ENCODE results near the gene SYP.
A peak's percentile ranks its signal among the peaks of the same experiment; 100 is the strongest.

The SYP gene

GRCh38 chrX:49237060-49237459, 37.1 kb upstream of the SYP start:
- H3K36me3 ChIP-seq (ENCODE audit: control insufficient read depth, insufficient read depth, low read length), result no peaks in the 10 kb centered on the region
- H3K27me3 ChIP-seq (ENCODE audit: control insufficient read depth, insufficient read depth, low read length), result no peaks in the 10 kb centered on the region
- H3K4me1 ChIP-seq (ENCODE audit: control insufficient read depth, insufficient read depth, low read length), result no peaks in the 10 kb centered on the region
- no peak overlapping the region for H3K9ac ChIP-seq (ENCODE audit: low read length)
- H3K27ac ChIP-seq (ENCODE audit: low read depth, low read length), result no peak overlapping the region
- H3K4me3 ChIP-seq (ENCODE audit: low read depth, low read length), result no peak overlapping the region
- H3K9me3 ChIP-seq (ENCODE audit: control insufficient read depth, insufficient read depth, low read depth, low read length), result peaks cover 4% of the 10 kb centered on the region; the same call in 1 of the 2 replicates

GRCh38 chrX:49233887-49234555, 34.0 kb upstream of the SYP start:
- no peaks in the 10 kb centered on the region for H3K36me3 ChIP-seq (ENCODE audit: control insufficient read depth, insufficient read depth, low read length)
- H3K4me3 ChIP-seq (ENCODE audit: low read depth, low read length), result no peak overlapping the region
- H3K27ac ChIP-seq (ENCODE audit: low read depth, low read length), result no peak overlapping the region
- H3K9me3 ChIP-seq (ENCODE audit: control insufficient read depth, insufficient read depth, low read depth, low read length), result peaks cover 4% of the 10 kb centered on the region; the same call in 1 of the 2 replicates
- H3K4me1 ChIP-seq (ENCODE audit: control insufficient read depth, insufficient read depth, low read length), result peaks cover 4% of the 10 kb centered on the region; the same call in 1 of the 2 replicates
- H3K9ac ChIP-seq (ENCODE audit: low read length), result no peak overlapping the region
- no peaks in the 10 kb centered on the region for H3K27me3 ChIP-seq (ENCODE audit: control insufficient read depth, insufficient read depth, low read length)

GRCh38 chrX:49233176-49233575, 33.2 kb upstream of the SYP start, which contains the start of gene CACNA1F:
Gene CACNA1F (minus strand): TSS chrX:49233340. CDS start chrX:49233309, 31 bp downstream.
- Histone ChIP-seq H3K9me3 (ENCODE audit: control insufficient read depth, insufficient read depth, low read depth, low read length) (peaks cover 4% of the 10 kb centered on the region; the same call in 1 of the 2 replicates), H3K9ac (ENCODE audit: low read length) (no peak within 1 kb of the TSS), H3K36me3 (ENCODE audit: control insufficient read depth, insufficient read depth, low read length) (no peaks in the 10 kb centered on the region), H3K27me3 (ENCODE audit: control insufficient read depth, insufficient read depth, low read length) (no peaks in the 10 kb centered on the region), H3K4me3 (ENCODE audit: low read depth, low read length) (no peak within 1 kb of the TSS), H3K27ac (ENCODE audit: low read depth, low read length) (no peak within 1 kb of the TSS), H3K4me1 (ENCODE audit: control insufficient read depth, insufficient read depth, low read length) (peaks cover 4% of the 10 kb centered on the region; the same call in 1 of the 2 replicates)

GRCh38 chrX:49232525-49232924, 32.5 kb upstream of the SYP start:
- no peak overlapping the region for H3K9ac ChIP-seq (ENCODE audit: low read length)
- no peak overlapping the region for H3K4me3 ChIP-seq (ENCODE audit: low read depth, low read length)
- H3K36me3 ChIP-seq (ENCODE audit: control insufficient read depth, insufficient read depth, low read length), result no peaks in the 10 kb centered on the region
- peaks cover 4% of the 10 kb centered on the region; the same call in 1 of the 2 replicates for H3K4me1 ChIP-seq (ENCODE audit: control insufficient read depth, insufficient read depth, low read length)
- no peaks in the 10 kb centered on the region for H3K27me3 ChIP-seq (ENCODE audit: control insufficient read depth, insufficient read depth, low read length)
- H3K9me3 ChIP-seq (ENCODE audit: control insufficient read depth, insufficient read depth, low read depth, low read length), result peaks cover 4% of the 10 kb centered on the region; the same call in 1 of the 2 replicates
- no peak overlapping the region for H3K27ac ChIP-seq (ENCODE audit: low read depth, low read length)

GRCh38 chrX:49231333-49232000, 31.5 kb upstream of the SYP start:
- H3K27ac ChIP-seq (ENCODE audit: low read depth, low read length), result no peak overlapping the region
- H3K9ac ChIP-seq (ENCODE audit: low read length), result no peak overlapping the region
- peaks cover 4% of the 10 kb centered on the region; the same call in 1 of the 2 replicates for H3K9me3 ChIP-seq (ENCODE audit: control insufficient read depth, insufficient read depth, low read depth, low read length)
- no peaks in the 10 kb centered on the region for H3K27me3 ChIP-seq (ENCODE audit: control insufficient read depth, insufficient read depth, low read length)
- no peaks in the 10 kb centered on the region for H3K36me3 ChIP-seq (ENCODE audit: control insufficient read depth, insufficient read depth, low read length)
- H3K4me1 ChIP-seq (ENCODE audit: control insufficient read depth, insufficient read depth, low read length), result peaks cover 4% of the 10 kb centered on the region; the same call in 1 of the 2 replicates
- H3K4me3 ChIP-seq (ENCODE audit: low read depth, low read length), result peak overlapping the region; percentile 18; the same call in 1 of the 2 replicates

GRCh38 chrX:49230500-49231232, 30.7 kb upstream of the SYP start:
- Histone ChIP-seq H3K27me3 (ENCODE audit: control insufficient read depth, insufficient read depth, low read length) (peaks cover 3% of the 10 kb centered on the region; the same call in 1 of the 2 replicates), H3K9me3 (ENCODE audit: control insufficient read depth, insufficient read depth, low read depth, low read length) (peaks cover 6% of the 10 kb centered on the region; the same call in 1 of the 2 replicates), H3K4me3 (ENCODE audit: low read depth, low read length) (peak overlapping the region; percentile 64), H3K4me1 (ENCODE audit: control insufficient read depth, insufficient read depth, low read length) (peaks cover 4% of the 10 kb centered on the region; the same call in 1 of the 2 replicates), H3K27ac (ENCODE audit: low read depth, low read length) (no peak overlapping the region), H3K36me3 (ENCODE audit: control insufficient read depth, insufficient read depth, low read length) (no peaks in the 10 kb centered on the region), H3K9ac (ENCODE audit: low read length) (no peak overlapping the region)

- peaks cover 4% of the 10 kb centered on the region; the same call in 1 of the 2 replicates for H3K4me1 ChIP-seq (ENCODE audit: control insufficient read depth, insufficient read depth, low read length)
- peaks cover 7% of the 10 kb centered on the region; the same call in 1 of the 2 replicates for H3K9me3 ChIP-seq (ENCODE audit: control insufficient read depth, insufficient read depth, low read depth, low read length)
- H3K4me3 ChIP-seq (ENCODE audit: low read depth, low read length), result no peak overlapping the region
- H3K27me3 ChIP-seq (ENCODE audit: control insufficient read depth, insufficient read depth, low read length), result peaks cover 19% of the 10 kb centered on the region; the same call in 1 of the 2 replicates
- H3K36me3 ChIP-seq (ENCODE audit: control insufficient read depth, insufficient read depth, low read length), result no peaks in the 10 kb centered on the region
- no peak overlapping the region for H3K27ac ChIP-seq (ENCODE audit: low read depth, low read length)
- H3K9ac ChIP-seq (ENCODE audit: low read length), result no peak overlapping the region
Measured at GRCh38 chrX:49228185-49228584, 28.2 kb upstream of the SYP start.

GRCh38 chrX:49227726-49228125, 27.7 kb upstream of the SYP start:
- Histone ChIP-seq H3K9ac (ENCODE audit: low read length) (no peak overlapping the region), H3K36me3 (ENCODE audit: control insufficient read depth, insufficient read depth, low read length) (no peaks in the 10 kb centered on the region), H3K4me3 (ENCODE audit: low read depth, low read length) (no peak overlapping the region), H3K9me3 (ENCODE audit: control insufficient read depth, insufficient read depth, low read depth, low read length) (peaks cover 10% of the 10 kb centered on the region; the same call in 1 of the 2 replicates), H3K27ac (ENCODE audit: low read depth, low read length) (no peak overlapping the region), H3K27me3 (ENCODE audit: control insufficient read depth, insufficient read depth, low read length) (peaks cover 19% of the 10 kb centered on the region; the same call in 1 of the 2 replicates), H3K4me1 (ENCODE audit: control insufficient read depth, insufficient read depth, low read length) (peaks cover 4% of the 10 kb centered on the region; the same call in 1 of the 2 replicates)

GRCh38 chrX:49226946-49227345, 27.0 kb upstream of the SYP start:
- Histone ChIP-seq H3K27me3 (ENCODE audit: control insufficient read depth, insufficient read depth, low read length) (peaks cover 22% of the 10 kb centered on the region; the same call in 1 of the 2 replicates), H3K4me3 (ENCODE audit: low read depth, low read length) (no peak overlapping the region), H3K4me1 (ENCODE audit: control insufficient read depth, insufficient read depth, low read length) (peaks cover 4% of the 10 kb centered on the region; the same call in 1 of the 2 replicates), H3K9me3 (ENCODE audit: control insufficient read depth, insufficient read depth, low read depth, low read length) (peaks cover 13% of the 10 kb centered on the region; the same call in 1 of the 2 replicates), H3K9ac (ENCODE audit: low read length) (no peak overlapping the region), H3K27ac (ENCODE audit: low read depth, low read length) (no peak overlapping the region), H3K36me3 (ENCODE audit: control insufficient read depth, insufficient read depth, low read length) (no peaks in the 10 kb centered on the region)

- Histone ChIP-seq H3K27me3 (ENCODE audit: control insufficient read depth, insufficient read depth, low read length) (peaks cover 26% of the 10 kb centered on the region; the same call in 1 of the 2 replicates), H3K36me3 (ENCODE audit: control insufficient read depth, insufficient read depth, low read length) (no peaks in the 10 kb centered on the region), H3K9ac (ENCODE audit: low read length) (no peak overlapping the region), H3K4me1 (ENCODE audit: control insufficient read depth, insufficient read depth, low read length) (no peaks in the 10 kb centered on the region), H3K27ac (ENCODE audit: low read depth, low read length) (no peak overlapping the region), H3K9me3 (ENCODE audit: control insufficient read depth, insufficient read depth, low read depth, low read length) (peaks cover 13% of the 10 kb centered on the region; the same call in 1 of the 2 replicates), H3K4me3 (ENCODE audit: low read depth, low read length) (no peak overlapping the region)
Measured at GRCh38 chrX:49225858-49226257, 25.9 kb upstream of the SYP start.

Data from HUES6 (cell line).